GM12892 (cell line): ENCODE measurements around the gene DGKB.

Experiments used
- DNase-seq: peaks from one replicate; pipeline ENCODE4 v3.0.0; 2011; ENCODE audit not compliant: insufficient read length
- FAIRE-seq: peaks from 2 replicates; lab custom pipeline; 2011; peaks lifted over from hg19 to GRCh38; lab: Jason Lieb, UNC
- POLR2A ChIP-seq: IDR thresholded peaks from 2 replicates; pipeline ENCODE4 v1.6.1; 2011; ENCODE audit warnings: low read depth, low read length, control low read depth
- POLR2AphosphoS5 ChIP-seq: IDR thresholded peaks from 2 replicates; pipeline ENCODE4 v1.6.1; 2011; ENCODE audit warnings: low read depth, low read length, control low read depth
- TAF1 ChIP-seq: IDR thresholded peaks from 2 replicates; pipeline ENCODE4 v1.6.1; 2011; ENCODE audit warnings: low read depth, mild to moderate bottlenecking, control low read depth, low read length, borderline replicate concordance

Gene DGKB

DNA sequence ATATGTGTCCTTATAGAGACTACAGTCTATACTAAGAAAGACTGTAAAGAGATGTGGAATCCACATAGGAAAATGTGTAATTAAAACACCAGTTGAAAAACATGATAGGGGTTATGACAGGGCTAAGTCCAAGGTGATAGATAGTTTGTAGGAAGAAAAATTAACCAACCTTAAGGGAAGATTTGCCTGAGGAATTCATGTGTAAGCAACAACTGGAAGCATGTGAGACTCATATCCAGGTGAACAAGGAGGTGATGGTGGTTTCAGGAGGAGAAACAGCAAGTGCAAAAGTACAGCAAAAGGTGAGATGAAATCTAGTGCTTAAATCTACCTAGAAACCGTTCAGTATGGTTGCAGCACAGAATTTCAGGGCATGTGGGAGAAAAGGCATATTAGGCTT is 696.4 kb downstream of the DGKB start:
- DNase-seq (no peak), FAIRE-seq (no peak)
- TF ChIP-seq TAF1, result no peak

GRCh38 chr7:14201353-14201752 is 701.2 kb downstream of the DGKB start:
- TF ChIP-seq POLR2A, result no peak
- TF ChIP-seq TAF1, result no peak
- TF ChIP-seq POLR2AphosphoS5, result no peak
- no peak for DNase-seq
- no peak for FAIRE-seq

DNA sequence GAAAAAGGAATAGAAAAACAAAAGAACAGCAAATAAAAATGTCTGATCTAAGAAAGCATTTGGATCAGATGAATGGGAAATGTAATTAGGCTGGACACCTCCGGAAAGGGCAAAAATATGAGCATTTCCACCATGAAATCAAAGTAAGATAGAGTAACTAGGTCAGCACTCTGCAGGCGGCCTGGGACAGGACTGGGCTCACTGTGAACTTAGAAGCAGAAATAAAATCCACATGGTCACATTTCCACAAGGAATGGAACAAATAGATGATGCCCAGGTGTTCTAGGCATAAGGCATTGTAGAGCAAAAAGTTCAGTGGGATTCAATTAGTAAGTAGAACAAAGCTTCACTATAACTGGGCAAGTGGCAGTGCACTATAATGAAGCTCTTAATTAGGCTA is 703.2 kb downstream of the DGKB start:
- DNase-seq, result no peak
- no peak for TF ChIP-seq POLR2AphosphoS5
- TF ChIP-seq POLR2A, result no peak
- TF ChIP-seq TAF1, result no peak
- FAIRE-seq, result no peak

GRCh38 chr7:14197280-14197679 is 705.3 kb downstream of the DGKB start:
- DNase-seq, result no peak
- no peak for FAIRE-seq

DNA sequence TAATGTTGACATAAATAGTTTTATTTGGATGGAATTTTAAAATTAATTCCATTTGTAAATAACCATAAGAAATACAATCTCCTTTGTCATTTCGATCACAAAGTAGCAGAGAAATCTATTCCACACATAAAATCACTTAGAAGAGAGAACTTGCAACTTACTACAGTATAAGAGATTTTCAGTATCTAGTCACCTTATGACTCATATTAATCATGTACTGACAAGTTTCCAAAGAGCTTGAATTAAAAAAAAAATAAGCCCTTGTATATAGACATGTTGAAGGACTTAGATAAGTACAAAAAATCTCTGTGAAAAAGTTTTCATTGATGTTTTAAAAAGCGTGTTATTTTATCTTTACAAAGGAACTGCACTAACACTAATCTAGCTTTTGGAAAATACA is 706.0 kb downstream of the DGKB start:
- FAIRE-seq (no peak), DNase-seq (no peak)
- TF ChIP-seq POLR2A (no peak), POLR2AphosphoS5 (no peak)

More at GRCh38 chr7:14197280-14197679, 705.3 kb downstream of the DGKB start:
- TF ChIP-seq POLR2A, result no peak
- TF ChIP-seq TAF1, result no peak
- no peak for TF ChIP-seq POLR2AphosphoS5

GRCh38 chr7:14195871-14196270 is 706.7 kb downstream of the DGKB start:
- DNase-seq (no peak), FAIRE-seq (no peak)
- TF ChIP-seq POLR2AphosphoS5 (no peak), TAF1 (no peak), POLR2A (no peak)

- no peak for DNase-seq
- TF ChIP-seq TAF1 (no peak), POLR2AphosphoS5 (no peak), POLR2A (no peak)
- no peak for FAIRE-seq
These were observed 707.5 kb downstream of the DGKB start for GRCh38 chr7:14195079-14195478.

- no peak for TF ChIP-seq POLR2AphosphoS5
- TF ChIP-seq TAF1, result no peak
- TF ChIP-seq POLR2A, result no peak
- DNase-seq (no peak), FAIRE-seq (no peak)
These were observed 710.9 kb downstream of the DGKB start for GRCh38 chr7:14191686-14192098.

- DNase-seq (no peak), FAIRE-seq (no peak)
- TF ChIP-seq TAF1 (no peak), POLR2A (no peak), POLR2AphosphoS5 (no peak)
These were observed 718.2 kb downstream of the DGKB start for GRCh38 chr7:14184292-14184864.

DNA sequence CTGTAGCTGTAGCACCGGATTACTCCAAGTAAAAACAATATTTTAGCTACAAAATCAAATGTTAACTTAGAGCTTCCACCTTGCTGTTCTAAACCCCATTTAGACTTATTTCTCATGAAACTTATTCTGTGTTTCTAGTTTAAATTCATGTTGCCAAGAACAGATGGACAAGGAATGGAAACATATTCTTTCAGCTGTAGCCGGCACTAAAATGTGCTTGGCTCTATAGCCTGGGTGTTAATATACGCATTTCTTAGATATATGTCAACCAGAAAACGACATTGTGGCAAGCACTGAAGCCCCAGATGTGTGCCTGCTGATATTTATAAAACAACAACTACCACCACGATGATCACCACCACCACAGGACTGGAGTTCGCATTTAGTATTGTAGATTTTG is 722.8 kb downstream of the DGKB start:
- no peak for DNase-seq
- no peak for FAIRE-seq
- TF ChIP-seq POLR2AphosphoS5 (no peak), TAF1 (no peak), POLR2A (no peak)

DNA sequence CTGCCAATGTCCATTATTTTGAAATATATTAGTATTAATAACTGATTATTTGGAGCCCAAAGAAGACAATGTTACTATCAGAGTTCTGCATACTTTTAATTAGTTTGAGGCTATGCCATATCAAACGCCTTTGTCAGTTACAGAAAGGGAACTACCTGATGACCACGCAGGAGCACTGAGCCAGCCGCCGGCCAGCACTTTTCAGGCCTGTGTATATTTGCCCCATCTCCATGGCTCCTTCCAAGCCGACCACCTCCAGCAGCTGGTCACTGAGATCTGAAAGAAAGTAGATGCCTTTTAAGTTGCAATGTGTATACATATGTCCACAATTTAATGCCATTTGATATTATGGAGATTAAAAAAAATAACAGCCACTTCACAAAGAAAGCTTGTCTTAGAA is 724.7 kb downstream of the DGKB start:
- DNase-seq (no peak), FAIRE-seq (no peak)
- TF ChIP-seq POLR2A (no peak), POLR2AphosphoS5 (no peak), TAF1 (no peak)

DNA sequence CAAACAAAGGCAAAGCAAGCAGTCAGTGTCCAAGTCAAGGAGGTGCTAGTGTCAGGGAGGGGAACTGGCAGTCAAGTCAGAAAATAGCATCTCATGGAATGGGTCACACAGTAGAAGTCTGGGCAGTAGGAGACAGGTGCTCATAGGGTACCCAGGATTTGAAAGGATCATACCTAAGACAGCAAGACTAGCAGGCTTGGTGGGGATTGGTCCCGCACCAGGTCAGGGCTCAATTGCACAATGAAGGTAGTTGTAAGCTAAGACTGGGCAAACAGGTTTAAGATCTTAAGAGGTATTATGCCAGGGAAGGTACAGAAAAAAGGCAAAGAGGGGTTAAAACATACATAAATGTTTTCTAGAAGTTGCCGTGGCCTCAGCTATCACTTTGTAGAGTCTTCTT is 731.7 kb downstream of the DGKB start:
- no peak for FAIRE-seq
- no peak for TF ChIP-seq POLR2AphosphoS5
- no peak for TF ChIP-seq POLR2A
- no peak for TF ChIP-seq TAF1
- no peak for DNase-seq

- FAIRE-seq (no peak), DNase-seq (no peak)
- TF ChIP-seq POLR2A (no peak), TAF1 (no peak), POLR2AphosphoS5 (no peak)
These were observed 744.4 kb downstream of the DGKB start for GRCh38 chr7:14158111-14158510.

DNA sequence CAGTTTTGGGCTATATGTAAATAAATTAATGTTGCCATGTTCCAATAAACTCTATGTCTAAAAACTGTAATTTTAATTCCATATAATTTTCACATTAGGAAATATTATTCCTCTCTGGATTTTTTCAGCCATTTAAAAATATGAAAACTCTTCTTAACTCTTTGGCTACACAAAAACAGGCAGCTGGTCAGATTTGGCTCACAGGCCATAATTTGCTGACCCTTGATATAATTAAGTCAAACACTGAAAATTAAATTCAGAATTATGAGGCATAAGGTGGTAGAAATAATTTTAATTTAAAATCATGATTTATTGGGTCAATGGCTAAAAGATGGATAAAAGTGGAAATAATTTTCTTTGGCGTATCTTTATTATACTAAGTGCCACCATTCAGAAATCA is 746.1 kb downstream of the DGKB start:
- no peak for TF ChIP-seq POLR2AphosphoS5
- no peak for TF ChIP-seq POLR2A
- no peak for TF ChIP-seq TAF1
- DNase-seq, result no peak
- no peak for FAIRE-seq
